ENCODE measurements around the gene BEX2.

BEX2 gene

GRCh38 chrX:103274284-103274683 lies 36.5 kb downstream of the BEX2 start:
- Histone ChIP-seq H3K27me3 (ENCODE audit: insufficient read depth, low read length, poor library complexity) (no peaks in the 10 kb centered on the region), H3K79me2 (ENCODE audit: insufficient read depth, low read length) (no peaks in the 10 kb centered on the region), H4K20me1 (ENCODE audit: insufficient read depth, low read length) (no peaks in the 10 kb centered on the region), H3K4me3 (ENCODE audit: low read depth in 1 of 2, low read length in 2 of 2) (no peak overlapping the region), H3K9ac (ENCODE audit: low read depth, low read length) (no peak overlapping the region), H3K36me3 (ENCODE audit: insufficient read depth, low read length) (no peaks in the 10 kb centered on the region), H3K4me1 (ENCODE audit: insufficient read depth, low read length) (no peaks in the 10 kb centered on the region), H2AFZ (ENCODE audit: low read depth, low read length) (no peak overlapping the region), H3K9me3 (ENCODE audit: insufficient read depth, low read length, severe bottlenecking) (no peaks in the 10 kb centered on the region), H3K4me2 (ENCODE audit: insufficient read depth, low read length) (no peak overlapping the region), H3K27ac (ENCODE audit: low read length) (no peak overlapping the region)
- no peak for DNase-seq
- no peak for ATAC-seq (ENCODE audit: insufficient read depth, low read depth)
- TF ChIP-seq, protein P1, sequence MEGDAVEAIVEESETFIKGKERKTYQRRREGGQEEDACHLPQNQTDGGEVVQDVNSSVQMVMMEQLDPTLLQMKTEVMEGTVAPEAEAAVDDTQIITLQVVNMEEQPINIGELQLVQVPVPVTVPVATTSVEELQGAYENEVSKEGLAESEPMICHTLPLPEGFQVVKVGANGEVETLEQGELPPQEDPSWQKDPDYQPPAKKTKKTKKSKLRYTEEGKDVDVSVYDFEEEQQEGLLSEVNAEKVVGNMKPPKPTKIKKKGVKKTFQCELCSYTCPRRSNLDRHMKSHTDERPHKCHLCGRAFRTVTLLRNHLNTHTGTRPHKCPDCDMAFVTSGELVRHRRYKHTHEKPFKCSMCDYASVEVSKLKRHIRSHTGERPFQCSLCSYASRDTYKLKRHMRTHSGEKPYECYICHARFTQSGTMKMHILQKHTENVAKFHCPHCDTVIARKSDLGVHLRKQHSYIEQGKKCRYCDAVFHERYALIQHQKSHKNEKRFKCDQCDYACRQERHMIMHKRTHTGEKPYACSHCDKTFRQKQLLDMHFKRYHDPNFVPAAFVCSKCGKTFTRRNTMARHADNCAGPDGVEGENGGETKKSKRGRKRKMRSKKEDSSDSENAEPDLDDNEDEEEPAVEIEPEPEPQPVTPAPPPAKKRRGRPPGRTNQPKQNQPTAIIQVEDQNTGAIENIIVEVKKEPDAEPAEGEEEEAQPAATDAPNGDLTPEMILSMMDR (IDR thresholded peaks at IDR 0.05; ENCODE audit: borderline replicate concordance, extremely low read depth, low read length, poor library complexity, severe bottlenecking) = no peak
